ENCODE data around the gene AMPH.

- TF ChIP-seq CTCF (IDR thresholded peaks at IDR 0.05; ENCODE audit: low read depth, low read length) = no peak
- TF ChIP-seq EZH2phosphoT487 (IDR thresholded peaks at IDR 0.05; ENCODE audit: low read depth) = no peak
These were observed 221.1 kb downstream of the AMPH start for GRCh38 chr7:38410056-38410455.
